ENCODE results near the gene PRSS1.

The PRSS1 gene

DNA sequence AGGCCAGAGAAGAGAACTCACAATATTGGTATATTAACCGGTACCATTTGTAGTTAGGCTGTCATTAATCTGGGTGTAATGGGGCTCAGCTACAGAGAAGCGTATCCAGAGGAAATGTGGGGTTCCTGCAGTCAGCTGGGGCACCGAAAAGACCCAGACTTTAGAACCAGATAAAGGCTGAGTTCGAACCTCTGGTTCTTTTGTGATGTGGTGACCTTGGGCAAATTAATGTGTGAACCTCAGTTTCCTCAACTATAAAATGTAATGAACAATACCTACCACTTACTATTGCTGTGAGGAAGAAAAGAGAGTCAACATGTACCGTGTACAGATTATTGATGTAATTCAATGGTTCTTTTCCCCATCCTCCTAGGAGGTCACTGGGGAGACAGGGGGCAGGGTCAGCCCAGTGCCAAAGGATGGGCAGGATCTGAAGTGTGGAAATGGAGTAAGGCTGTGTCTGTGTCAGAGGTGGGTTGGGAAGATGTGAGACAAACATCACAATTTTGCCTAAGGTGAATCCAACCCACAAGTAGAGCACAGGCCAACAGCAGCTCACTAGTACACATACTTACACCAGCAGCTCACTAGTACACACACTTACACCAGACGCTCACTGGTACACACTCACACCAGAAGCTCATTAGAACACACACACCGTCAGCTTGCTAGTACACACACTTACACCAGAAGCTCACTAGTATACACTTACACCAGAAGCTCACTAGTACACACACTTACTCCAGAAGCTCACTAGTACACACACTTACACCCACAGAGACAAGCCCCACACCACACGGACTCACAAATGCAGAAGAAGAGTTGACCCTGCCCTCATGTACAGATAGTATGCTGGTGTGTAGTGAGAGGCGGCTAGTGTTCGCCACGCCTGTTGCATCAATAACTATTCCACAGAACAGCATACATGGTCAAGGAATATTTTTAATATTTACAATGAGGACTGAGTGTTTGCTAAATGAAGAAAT is 49.5 kb downstream of the PRSS1 start:
- H3K9me3 ChIP-seq (ENCODE audit: control insufficient read depth, insufficient read depth, low read length): no peaks in the 10 kb centered on the region
- H3K4me1 ChIP-seq (ENCODE audit: insufficient read depth, low read length): peaks cover 23% of the 10 kb centered on the region
- no peak overlapping the region for H3K9ac ChIP-seq (ENCODE audit: low read depth, low read length)
- H3K36me3 ChIP-seq (ENCODE audit: insufficient read depth, low read length): no peaks in the 10 kb centered on the region; the same call in 1 of the 2 replicates

DNA sequence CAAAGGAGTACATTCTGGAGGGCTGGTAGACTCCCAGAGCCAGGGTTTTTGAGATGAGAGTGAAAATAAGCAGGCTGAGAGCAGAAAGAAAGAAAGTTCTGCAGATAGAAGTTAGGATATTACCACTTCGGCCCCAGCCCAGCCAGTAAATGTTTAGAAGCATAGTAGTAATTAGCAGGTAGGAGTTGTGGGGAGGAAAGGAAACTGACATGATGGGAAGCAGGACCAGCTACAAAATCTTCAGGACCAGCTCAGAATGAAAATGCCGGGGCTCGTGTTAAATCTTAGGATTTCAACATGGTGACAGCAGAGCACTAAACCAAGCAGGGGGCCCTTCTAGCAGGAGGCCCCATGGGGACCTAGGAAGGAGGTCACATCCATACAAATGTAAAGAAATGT is 50.2 kb downstream of the PRSS1 start:
- Histone ChIP-seq H3K36me3 (ENCODE audit: insufficient read depth, low read length) (no peaks in the 10 kb centered on the region; the same call in 1 of the 2 replicates), H3K9me3 (ENCODE audit: control insufficient read depth, insufficient read depth, low read length) (no peaks in the 10 kb centered on the region), H3K4me1 (ENCODE audit: insufficient read depth, low read length) (peaks cover 22% of the 10 kb centered on the region), H3K9ac (ENCODE audit: low read depth, low read length) (no peak overlapping the region; the same call in 1 of the 2 replicates)

DNA sequence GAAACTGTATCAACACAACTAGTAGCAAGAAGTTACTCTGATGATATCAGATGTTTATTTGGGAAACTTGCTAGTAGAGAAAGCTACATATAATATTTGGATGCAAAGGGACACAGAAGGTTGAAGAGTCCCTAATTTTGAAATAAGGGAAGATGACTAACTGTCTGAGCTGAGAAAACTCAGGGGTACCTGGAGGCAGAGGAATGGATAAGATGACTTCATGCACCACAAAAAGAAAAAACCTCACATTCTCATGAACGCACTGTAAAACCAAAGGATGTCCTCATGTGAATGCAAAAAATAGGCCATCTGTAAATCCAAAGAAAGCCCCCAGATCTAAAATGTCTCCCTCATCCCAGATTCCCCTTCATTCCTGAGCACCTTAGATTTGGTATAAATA is 50.8 kb downstream of the PRSS1 start:
- Histone ChIP-seq H3K9ac (ENCODE audit: low read depth, low read length) (no peak overlapping the region), H3K4me1 (ENCODE audit: insufficient read depth, low read length) (peaks cover 15% of the 10 kb centered on the region), H3K36me3 (ENCODE audit: insufficient read depth, low read length) (no peaks in the 10 kb centered on the region; the same call in 1 of the 2 replicates), H3K9me3 (ENCODE audit: control insufficient read depth, insufficient read depth, low read length) (no peaks in the 10 kb centered on the region)

DNA sequence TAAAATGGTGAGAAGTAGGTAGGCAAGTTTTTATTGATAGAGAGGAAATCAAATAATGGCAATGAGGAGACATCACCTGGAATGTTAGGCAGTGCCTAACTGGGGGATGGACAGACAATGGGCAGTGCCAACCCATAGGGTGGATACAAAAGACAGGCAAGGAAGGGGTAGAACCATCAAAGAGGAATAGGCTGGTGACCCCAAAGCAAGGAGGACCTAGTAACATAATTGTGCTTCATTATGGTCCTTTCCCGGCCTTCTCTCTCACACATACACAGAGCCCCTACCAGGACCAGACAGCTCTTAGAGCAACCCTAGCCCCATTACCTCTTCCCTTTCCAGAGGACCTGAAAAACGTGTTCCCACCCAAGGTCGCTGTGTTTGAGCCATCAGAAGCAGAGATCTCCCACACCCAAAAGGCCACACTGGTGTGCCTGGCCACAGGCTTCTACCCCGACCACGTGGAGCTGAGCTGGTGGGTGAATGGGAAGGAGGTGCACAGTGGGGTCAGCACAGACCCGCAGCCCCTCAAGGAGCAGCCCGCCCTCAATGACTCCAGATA is 51.5 kb downstream of the PRSS1 start:
- H3K36me3 ChIP-seq (ENCODE audit: insufficient read depth, low read length): no peaks in the 10 kb centered on the region; the same call in 1 of the 2 replicates

DNA sequence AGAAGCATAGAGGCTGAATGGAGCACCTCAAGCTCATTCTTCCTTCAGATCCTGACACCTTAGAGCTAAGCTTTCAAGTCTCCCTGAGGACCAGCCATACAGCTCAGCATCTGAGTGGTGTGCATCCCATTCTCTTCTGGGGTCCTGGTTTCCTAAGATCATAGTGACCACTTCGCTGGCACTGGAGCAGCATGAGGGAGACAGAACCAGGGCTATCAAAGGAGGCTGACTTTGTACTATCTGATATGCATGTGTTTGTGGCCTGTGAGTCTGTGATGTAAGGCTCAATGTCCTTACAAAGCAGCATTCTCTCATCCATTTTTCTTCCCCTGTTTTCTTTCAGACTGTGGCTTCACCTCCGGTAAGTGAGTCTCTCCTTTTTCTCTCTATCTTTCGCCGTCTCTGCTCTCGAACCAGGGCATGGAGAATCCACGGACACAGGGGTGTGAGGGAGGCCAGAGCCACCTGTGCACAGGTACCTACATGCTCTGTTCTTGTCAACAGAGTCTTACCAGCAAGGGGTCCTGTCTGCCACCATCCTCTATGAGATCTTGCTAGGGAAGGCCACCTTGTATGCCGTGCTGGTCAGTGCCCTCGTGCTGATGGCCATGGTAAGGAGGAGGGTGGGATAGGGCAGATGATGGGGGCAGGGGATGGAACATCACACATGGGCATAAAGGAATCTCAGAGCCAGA is 52.5 kb downstream of the PRSS1 start:
- peaks cover 10% of the 10 kb centered on the region for H3K4me1 ChIP-seq (ENCODE audit: insufficient read depth, low read length)

More for the DNA sequence above, 51.5 kb downstream of the PRSS1 start:
- H3K4me1 ChIP-seq (ENCODE audit: insufficient read depth, low read length): peaks cover 12% of the 10 kb centered on the region
- no peak overlapping the region for H3K9ac ChIP-seq (ENCODE audit: low read depth, low read length)
- H3K9me3 ChIP-seq (ENCODE audit: control insufficient read depth, insufficient read depth, low read length): no peaks in the 10 kb centered on the region

GRCh38 chr7:142802301-142802700 is 53.0 kb downstream of the PRSS1 start:
- Histone ChIP-seq H3K9ac (ENCODE audit: low read depth, low read length) (no peak overlapping the region), H3K4me1 (ENCODE audit: insufficient read depth, low read length) (peaks cover 10% of the 10 kb centered on the region), H3K9me3 (ENCODE audit: control insufficient read depth, insufficient read depth, low read length) (no peaks in the 10 kb centered on the region), H3K36me3 (ENCODE audit: insufficient read depth, low read length) (no peaks in the 10 kb centered on the region; the same call in 1 of the 2 replicates)

More for the DNA sequence above, 52.5 kb downstream of the PRSS1 start:
- H3K36me3 ChIP-seq (ENCODE audit: insufficient read depth, low read length): no peaks in the 10 kb centered on the region; the same call in 1 of the 2 replicates
- no peak overlapping the region for H3K9ac ChIP-seq (ENCODE audit: low read depth, low read length)
- no peaks in the 10 kb centered on the region for H3K9me3 ChIP-seq (ENCODE audit: control insufficient read depth, insufficient read depth, low read length)
